ENCODE data around the gene ZGPAT.

The ZGPAT gene

GRCh38 chr20:63749597-63750508, 42.0 kb downstream of the ZGPAT start:
- FAIRE-seq (no peak), DNase-seq (ENCODE audit: insufficient read length, low spot score) (no peak)
- no peak for TF ChIP-seq POLR2A (IDR thresholded peaks at IDR 0.05; ENCODE audit: low read depth, low read length)

GRCh38 chr20:63750807-63751470, 43.1 kb downstream of the ZGPAT start:
- no peak for TF ChIP-seq POLR2A (IDR thresholded peaks at IDR 0.05; ENCODE audit: low read depth, low read length)
- DNase-seq (ENCODE audit: insufficient read length, low spot score) (no peak), FAIRE-seq (no peak)

DNA sequence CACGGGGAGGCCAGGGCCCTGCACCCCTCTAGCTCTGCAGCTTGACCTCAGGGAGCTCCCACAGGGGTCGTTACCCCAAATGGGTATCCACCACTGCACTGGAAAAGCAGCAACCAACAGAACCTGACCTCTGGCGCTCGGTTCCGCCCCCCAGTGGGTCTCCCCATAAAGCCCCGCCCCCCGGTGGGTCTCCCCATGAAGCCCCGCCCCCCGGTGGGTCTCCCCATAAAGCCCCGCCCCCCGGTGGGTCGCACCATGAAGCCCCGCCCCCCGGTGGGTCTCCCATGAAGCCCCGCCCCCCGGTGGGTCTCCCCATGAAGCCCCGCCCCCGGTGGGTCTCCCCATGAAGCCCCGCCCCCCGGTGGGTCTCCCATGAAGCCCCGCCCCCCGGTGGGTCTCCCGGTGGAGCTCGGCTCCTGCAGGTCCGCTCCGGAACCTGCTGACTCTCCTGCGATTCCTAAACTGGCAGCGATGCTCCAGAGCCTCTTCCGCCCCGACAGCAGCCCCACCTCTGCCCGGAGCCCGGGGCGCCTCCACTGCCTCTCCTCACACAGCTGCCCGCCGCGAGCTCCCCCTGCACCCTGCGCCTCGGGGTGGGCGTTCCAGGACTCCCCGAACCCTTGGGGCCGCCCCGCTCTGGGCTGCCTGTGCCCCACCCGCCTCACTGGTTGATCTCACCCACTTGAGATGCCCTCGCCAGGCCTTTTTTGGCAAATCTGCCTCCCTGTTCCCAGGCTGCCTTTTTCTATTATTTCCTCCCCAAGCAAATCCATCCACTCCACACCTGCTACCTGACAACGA, 43.8 kb downstream of the ZGPAT start:
- DNase-seq (ENCODE audit: insufficient read length, low spot score) (no peak), FAIRE-seq (no peak)
- TF ChIP-seq POLR2A (IDR thresholded peaks at IDR 0.05; ENCODE audit: low read depth, low read length): no peak

DNA sequence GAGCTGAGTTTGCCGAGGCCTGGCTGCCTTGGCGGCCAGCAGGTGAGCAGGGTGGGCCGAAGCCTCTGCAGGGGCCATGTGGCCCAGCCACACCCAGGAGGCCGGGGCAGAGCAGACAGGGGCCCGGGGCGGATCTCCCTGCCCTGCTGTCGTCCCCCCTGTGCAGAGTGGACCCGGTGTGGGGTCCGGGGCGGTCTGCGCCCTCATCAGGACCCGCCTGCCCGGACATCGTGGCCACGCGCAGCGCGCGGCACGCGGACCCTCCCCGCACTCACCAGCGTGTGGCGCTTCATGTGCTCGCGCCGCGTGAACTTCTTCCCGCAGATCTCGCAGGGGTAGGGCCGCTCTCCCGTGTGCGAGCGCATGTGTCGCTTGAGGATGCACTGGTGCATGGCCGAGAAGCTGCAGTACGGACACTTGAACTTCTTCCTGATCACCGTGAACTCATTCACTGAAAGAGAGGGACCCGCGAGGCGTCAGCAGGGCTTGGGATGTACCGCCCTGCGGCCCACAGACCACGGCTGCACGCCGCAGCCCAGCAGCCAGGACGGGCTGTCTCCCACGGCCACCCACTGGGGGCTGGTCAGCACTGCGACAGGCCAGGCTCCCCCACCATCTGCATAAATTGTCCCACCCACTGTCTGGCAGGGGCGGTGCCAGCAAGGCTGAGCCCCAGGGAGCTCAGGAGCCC, 44.7 kb downstream of the ZGPAT start:
- DNase-seq (ENCODE audit: insufficient read length, low spot score): no peak
- TF ChIP-seq POLR2A (IDR thresholded peaks at IDR 0.05; ENCODE audit: low read depth, low read length): no peak
- FAIRE-seq: no peak

DNA sequence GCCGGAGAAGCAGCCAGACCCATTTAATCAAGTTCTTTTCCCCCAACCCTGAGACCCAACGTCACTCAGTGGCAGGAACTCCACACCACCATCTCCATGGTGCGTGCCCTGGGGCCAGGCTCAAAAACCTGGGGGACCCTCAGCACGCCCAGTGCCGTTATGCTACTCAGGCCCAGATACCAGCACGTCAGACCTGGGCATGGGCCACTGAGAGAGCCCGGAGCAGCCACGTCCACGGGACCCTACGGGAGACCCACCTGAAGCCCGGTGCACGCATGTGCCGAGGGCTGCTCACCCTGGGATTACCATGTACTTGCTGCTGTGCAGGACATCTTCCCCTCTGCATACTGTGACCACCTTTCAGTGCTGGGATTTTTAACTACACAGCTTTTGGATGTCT, 45.5 kb downstream of the ZGPAT start:
- no peak for FAIRE-seq

GRCh38 chr20:63754008-63754407, 46.2 kb downstream of the ZGPAT start:
- FAIRE-seq (no peak), DNase-seq (ENCODE audit: insufficient read length, low spot score) (no peak)
- TF ChIP-seq POLR2A (IDR thresholded peaks at IDR 0.05; ENCODE audit: low read depth, low read length): no peak

More for the DNA sequence above, 45.5 kb downstream of the ZGPAT start:
- TF ChIP-seq POLR2A (IDR thresholded peaks at IDR 0.05; ENCODE audit: low read depth, low read length): no peak
- DNase-seq (ENCODE audit: insufficient read length, low spot score): no peak

GRCh38 chr20:63755933-63756647, 48.3 kb downstream of the ZGPAT start:
- no peak for FAIRE-seq

DNA sequence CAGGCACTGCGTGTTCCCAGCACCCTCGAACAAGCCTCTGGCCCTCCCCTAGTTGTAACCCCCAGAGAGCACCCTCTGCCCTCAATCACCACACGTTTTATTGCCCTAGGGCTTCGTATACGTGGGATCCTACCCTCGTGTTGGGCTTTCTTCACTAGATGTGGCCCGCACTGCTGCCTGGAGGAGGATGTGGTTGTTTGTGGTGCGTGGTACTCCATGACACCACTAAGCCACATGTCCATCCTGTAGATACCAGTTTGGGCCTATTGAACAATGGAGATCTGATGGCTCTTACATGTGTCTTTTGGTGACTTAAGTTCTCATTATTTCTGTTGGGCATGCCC, 48.8 kb downstream of the ZGPAT start:
- TF ChIP-seq POLR2A (IDR thresholded peaks at IDR 0.05; ENCODE audit: low read depth, low read length): no peak
- FAIRE-seq: no peak
- no peak for DNase-seq (ENCODE audit: insufficient read length, low spot score)

More at GRCh38 chr20:63755933-63756647, 48.3 kb downstream of the ZGPAT start:
- TF ChIP-seq POLR2A (IDR thresholded peaks at IDR 0.05; ENCODE audit: low read depth, low read length): no peak
- no peak for DNase-seq (ENCODE audit: insufficient read length, low spot score)

GRCh38 chr20:63758152-63758551, 50.3 kb downstream of the ZGPAT start:
- TF ChIP-seq POLR2A (IDR thresholded peaks at IDR 0.05; ENCODE audit: low read depth, low read length): no peak
- FAIRE-seq (no peak), DNase-seq (ENCODE audit: insufficient read length, low spot score) (no peak)

GRCh38 chr20:63759377-63759901, 51.6 kb downstream of the ZGPAT start:
- DNase-seq (ENCODE audit: insufficient read length, low spot score) (no peak), FAIRE-seq (no peak)
- TF ChIP-seq POLR2A (IDR thresholded peaks at IDR 0.05; ENCODE audit: low read depth, low read length): no peak

- DNase-seq (ENCODE audit: insufficient read length, low spot score) (no peak), FAIRE-seq (no peak)
- TF ChIP-seq POLR2A (IDR thresholded peaks at IDR 0.05; ENCODE audit: low read depth, low read length): no peak
Measured at GRCh38 chr20:63765082-63765873, 57.4 kb downstream of the ZGPAT start.

DNA sequence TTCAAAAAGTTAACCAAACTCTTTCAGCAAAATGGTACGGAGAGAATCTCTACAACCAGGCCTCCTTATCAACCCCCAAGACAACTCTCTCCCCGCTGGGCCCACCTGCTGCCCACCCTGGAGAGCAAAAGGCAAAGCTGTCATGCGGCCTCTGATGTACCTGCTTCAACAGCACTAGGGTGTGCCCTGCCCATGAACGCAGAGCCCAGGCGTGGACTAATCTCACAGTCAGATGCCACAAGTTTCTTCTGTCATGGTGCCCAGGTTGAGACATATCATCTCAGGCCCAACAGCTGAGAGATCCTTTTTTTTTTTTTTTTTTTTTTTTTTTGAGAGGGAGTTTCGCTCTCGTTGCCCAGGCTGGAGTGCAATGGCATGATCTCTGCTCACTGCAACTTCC, 58.1 kb downstream of the ZGPAT start:
- DNase-seq (ENCODE audit: insufficient read length, low spot score) (no peak), FAIRE-seq (no peak)

More for the DNA sequence above, 58.1 kb downstream of the ZGPAT start:
- no peak for TF ChIP-seq POLR2A (IDR thresholded peaks at IDR 0.05; ENCODE audit: low read depth, low read length)
